Sigmoid colon (tissue), 3 donors: ENCODE results near the gene FSTL4.

Source experiments
- POLR2A ChIP-seq, 2 donors: fragments of 450-650 bp; IDR thresholded peaks; one replicate each; pipeline ENCODE4 v1.6.1; 2016; ENCODE audit warnings: antibody characterized with exemption in 2 of 2, mild to moderate bottlenecking in 2 of 2, moderate library complexity in 2 of 2
- TF ChIP-seq, protein P1 (sequence below), 4 experiments: fragments of 450-650 bp in 3 of 4; fragments of 200-600 bp in 1 of 4; IDR thresholded peaks; one replicate each; pipeline ENCODE4 v1.5.1; 2016 to 2019; ENCODE audit warnings: antibody characterized with exemption in 4 of 4, mild to moderate bottlenecking in 3 of 4, moderate library complexity in 2 of 4

DNA sequence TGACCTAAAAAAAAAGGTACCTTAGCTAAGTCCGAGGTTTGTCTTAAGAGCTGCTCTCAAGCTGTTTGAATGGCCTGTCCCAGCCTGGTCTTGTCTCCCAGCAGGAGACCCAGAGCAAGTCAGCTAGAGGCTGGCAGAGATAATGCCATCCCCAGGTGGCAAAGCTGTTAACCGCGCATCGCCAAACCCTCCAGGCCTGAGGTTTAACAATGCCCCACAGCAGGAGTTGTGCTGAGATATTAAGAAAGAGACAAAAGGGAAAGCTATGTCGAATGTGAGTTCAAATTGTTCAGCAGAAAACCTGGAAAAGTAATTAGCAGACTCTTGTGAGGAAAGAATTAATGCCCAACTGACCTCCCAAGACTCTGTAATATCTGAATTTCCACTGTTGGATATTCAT lies 187.1 kb downstream of the FSTL4 start:
- TF ChIP-seq, protein P1, sequence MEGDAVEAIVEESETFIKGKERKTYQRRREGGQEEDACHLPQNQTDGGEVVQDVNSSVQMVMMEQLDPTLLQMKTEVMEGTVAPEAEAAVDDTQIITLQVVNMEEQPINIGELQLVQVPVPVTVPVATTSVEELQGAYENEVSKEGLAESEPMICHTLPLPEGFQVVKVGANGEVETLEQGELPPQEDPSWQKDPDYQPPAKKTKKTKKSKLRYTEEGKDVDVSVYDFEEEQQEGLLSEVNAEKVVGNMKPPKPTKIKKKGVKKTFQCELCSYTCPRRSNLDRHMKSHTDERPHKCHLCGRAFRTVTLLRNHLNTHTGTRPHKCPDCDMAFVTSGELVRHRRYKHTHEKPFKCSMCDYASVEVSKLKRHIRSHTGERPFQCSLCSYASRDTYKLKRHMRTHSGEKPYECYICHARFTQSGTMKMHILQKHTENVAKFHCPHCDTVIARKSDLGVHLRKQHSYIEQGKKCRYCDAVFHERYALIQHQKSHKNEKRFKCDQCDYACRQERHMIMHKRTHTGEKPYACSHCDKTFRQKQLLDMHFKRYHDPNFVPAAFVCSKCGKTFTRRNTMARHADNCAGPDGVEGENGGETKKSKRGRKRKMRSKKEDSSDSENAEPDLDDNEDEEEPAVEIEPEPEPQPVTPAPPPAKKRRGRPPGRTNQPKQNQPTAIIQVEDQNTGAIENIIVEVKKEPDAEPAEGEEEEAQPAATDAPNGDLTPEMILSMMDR (IDR thresholded peaks at IDR 0.05), result no peak
- TF ChIP-seq POLR2A (IDR thresholded peaks at IDR 0.05), result no peak
